Measurements from ENCODE around the gene CDK2AP2. TPM values are rescaled to one million over a fixed set of nuclear protein-coding genes. Genes with fewer than 3 reads are reported as not detected.
"Not testable (repeated sequence)": the region's sequence is repeated elsewhere in the genome, so short reads cannot be mapped to it uniquely, and the experiment has no call there.

CDK2AP2 gene
- polyA plus RNA-seq, 6 donors from 2014 or later: 87.4 to 161 (median 111) TPM

DNA sequence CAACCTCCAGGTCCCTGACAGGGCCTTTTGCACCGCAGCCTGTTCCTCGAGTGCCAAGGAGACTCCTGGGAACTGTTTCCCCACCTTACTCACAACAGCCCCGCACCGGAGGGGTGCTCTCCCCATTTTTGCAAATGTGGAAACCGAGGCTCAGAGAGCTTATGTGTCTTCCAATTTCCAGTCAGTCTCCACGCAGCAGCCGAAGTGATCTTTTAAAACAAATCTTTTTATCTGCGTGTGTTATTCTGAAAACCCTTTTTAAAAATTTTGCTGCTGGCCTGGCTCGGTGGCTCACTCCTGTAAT, 38.5 kb downstream of the CDK2AP2 start:
- Mint-ChIP-seq H3K27me3 (no peaks in the 10 kb centered on the region), H3K36me3 (no peaks in the 10 kb centered on the region), H3K4me3 (peak overlapping the region; percentile 77 to 97 (median 91)), H3K9me3 (no peaks in the 10 kb centered on the region), H3K27ac (peak overlapping the region in 5 of 6 donors; percentile 49 to 89 (median 70)), H3K4me1 (peaks cover 39 to 51% (median 44%) of the 10 kb centered on the region in 3 donors)
- no peak for ATAC-seq (ENCODE audit: low read depth in 2 of 2)
- no peak for DNase-seq

DNA sequence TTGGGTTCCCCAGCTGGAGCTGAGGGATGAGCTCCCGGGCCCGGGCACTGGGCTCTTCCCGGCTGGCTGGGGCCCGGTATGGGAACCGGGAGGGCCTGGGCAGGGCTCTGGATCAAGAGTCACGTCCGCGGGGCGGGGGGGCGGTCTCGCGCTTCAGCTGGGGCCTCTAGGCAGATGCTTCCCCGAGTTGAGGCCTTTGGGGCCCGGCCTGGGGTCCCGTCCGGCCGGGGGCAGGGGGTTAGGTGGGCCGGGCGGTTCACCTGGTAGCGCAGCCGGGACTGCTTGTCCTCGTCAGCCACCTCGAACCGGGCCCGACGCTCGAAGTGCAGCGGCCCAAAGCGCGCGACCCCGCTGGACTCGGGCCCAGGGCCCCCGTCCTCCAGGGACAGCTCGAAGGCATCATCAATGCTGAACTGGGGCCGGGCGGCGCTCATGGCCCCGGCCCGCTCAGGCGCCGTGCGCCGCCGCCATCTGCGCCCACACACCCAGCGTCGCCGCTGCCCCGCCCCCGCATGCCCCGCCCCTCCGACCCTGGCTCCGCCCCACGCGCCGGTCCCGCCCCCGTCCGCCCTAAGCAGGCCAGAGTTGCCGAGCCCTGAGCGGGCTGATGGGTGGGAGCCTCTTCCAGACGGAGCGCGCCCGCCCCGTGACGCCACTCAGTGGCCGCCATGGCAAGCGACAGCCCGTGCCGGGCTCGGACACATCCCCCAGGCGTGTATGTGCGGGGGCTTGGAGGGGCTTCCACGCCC, 39.0 kb downstream of the CDK2AP2 start, which contains the start of gene TMEM134:
TMEM134 (minus strand) TSS at position 493 of the 749 bp plus-strand sequence; CDS start at position 434, 59 bp downstream.
- Mint-ChIP-seq H3K27ac (peak within 1 kb of the TSS; percentile 39 to 94 (median 90)), H3K36me3 (no peaks in the 10 kb centered on the region), H3K27me3 (no peaks in the 10 kb centered on the region), H3K4me1 (peaks cover 39 to 54% (median 49%) of the 10 kb centered on the region in 3 donors), H3K4me3 (peak within 1 kb of the TSS; percentile 89 to 97 (median 94)), H3K9me3 (no peaks in the 10 kb centered on the region)
- peak; percentile 84 for DNase-seq
- peak; percentile 70 to 73 for ATAC-seq (ENCODE audit: low read depth in 2 of 2)

GRCh38 chr11:67468456-67468758, 39.6 kb downstream of the CDK2AP2 start:
- ATAC-seq (ENCODE audit: low read depth in 2 of 2): no peak
- Mint-ChIP-seq H3K4me1 (peaks cover 39 to 54% (median 53%) of the 10 kb centered on the region in 3 donors), H3K27me3 (no peaks in the 10 kb centered on the region), H3K36me3 (no peaks in the 10 kb centered on the region), H3K4me3 (peak overlapping the region; percentile 89 to 97 (median 94)), H3K27ac (peak overlapping the region in 5 of 6 donors; percentile 39 to 94 (median 92)), H3K9me3 (no peaks in the 10 kb centered on the region)
- DNase-seq: no peak

DNA sequence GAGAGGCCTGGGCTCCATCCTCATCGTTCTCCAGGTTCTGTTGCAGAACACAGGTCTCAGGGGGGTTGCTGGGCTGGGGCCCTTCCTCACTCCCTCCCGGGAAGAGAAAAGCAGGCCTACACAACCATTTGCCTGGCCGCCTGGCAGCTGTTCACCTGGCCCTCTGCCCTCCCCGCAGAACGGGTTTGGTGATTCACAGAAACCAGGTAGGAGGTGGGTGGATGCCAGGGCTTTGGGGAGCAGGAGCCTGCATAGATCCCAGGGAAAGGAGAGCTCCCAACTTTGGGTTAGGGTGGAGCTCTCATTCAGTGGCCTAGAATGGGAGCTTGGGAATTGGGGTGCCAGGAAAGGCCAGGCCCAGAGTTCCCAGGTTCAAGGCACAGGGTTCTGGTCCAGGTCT, 39.9 kb downstream of the CDK2AP2 start:
- ATAC-seq (ENCODE audit: low read depth in 2 of 2): no peak
- no peak for DNase-seq
- Mint-ChIP-seq H3K4me3 (peak overlapping the region; percentile 89 to 97 (median 94)), H3K9me3 (no peaks in the 10 kb centered on the region), H3K27me3 (no peaks in the 10 kb centered on the region), H3K27ac (peak overlapping the region in 3 of 6 donors; percentile 89 to 94 (median 94)), H3K36me3 (no peaks in the 10 kb centered on the region), H3K4me1 (peaks cover 39 to 57% (median 56%) of the 10 kb centered on the region in 3 donors)

DNA sequence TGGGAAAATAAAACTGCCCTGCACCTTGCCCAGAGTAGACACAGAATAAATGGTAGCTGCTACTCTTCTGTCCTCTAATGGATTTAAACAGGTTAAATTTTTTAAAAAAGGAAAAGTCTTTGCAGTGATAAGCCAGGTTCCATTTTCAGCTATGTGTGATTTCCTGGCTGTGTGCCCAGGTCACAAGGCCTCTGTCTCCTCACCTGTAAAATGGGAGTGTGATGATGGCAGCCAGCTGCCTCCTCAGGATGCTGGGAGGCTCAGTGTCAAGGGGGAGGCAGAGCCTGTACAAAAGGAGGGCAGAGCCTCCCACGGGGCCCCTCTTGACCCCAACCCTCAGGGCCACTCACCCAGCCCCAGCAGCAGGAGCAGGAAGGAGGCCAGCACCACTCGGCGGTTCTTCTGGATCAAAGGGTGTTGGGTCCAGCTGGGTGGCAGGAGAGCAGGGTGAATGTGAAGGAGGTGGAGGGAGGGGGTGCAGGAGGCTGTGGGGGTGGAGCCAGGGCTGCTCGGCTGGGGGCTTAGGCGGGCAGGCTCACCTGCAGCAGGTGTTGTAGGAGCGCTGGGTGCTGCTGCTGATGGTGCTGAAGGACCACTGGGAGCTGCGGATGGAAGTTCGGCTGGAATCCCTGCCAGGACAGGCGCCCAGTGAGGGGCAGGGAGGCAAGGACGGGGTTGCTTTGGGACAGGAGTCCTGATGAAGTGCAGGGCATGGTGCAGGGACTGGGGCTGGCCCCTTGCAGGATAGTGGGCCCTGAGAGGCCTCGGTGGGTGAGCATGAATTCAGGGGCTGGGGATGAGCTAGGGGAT, 40.8 kb downstream of the CDK2AP2 start:
- Mint-ChIP-seq H3K27me3 (no peaks in the 10 kb centered on the region), H3K4me3 (peak overlapping the region; percentile 89 to 97 (median 94)), H3K4me1 (peaks cover 39 to 62% (median 60%) of the 10 kb centered on the region in 3 donors), H3K36me3 (no peaks in the 10 kb centered on the region), H3K27ac (peak overlapping the region in 5 of 6 donors; percentile 42 to 94 (median 67)), H3K9me3 (no peaks in the 10 kb centered on the region)
- no peak for ATAC-seq (ENCODE audit: low read depth in 2 of 2)
- no peak for DNase-seq

DNA sequence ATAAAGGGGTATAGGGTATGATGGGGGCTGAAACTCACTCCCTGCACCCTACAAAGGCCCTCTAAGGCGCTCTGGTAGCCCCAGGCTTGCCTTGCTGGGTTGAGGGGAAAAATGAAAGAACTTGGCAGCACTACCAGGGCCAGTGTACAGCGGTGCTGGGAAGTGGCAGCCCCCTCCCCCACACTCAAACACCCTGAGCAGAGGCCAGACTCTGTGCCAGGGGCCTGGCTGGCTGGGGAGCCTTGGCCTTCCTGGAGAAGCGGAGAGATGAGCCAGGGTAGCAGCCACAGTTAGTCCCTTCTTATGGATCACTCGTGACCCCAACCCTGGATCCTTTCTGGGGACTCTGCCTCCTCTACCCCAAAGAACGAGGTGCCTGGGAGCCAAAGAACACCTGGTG, 41.6 kb downstream of the CDK2AP2 start:
- H3K9me3 Mint-ChIP-seq: no peaks in the 10 kb centered on the region
- DNase-seq (no peak), ATAC-seq (ENCODE audit: low read depth in 2 of 2) (no peak)
- peak overlapping the region in 6 of 8 donors; percentile 51 to 93 (median 76) for H3K4me3 Mint-ChIP-seq
- H3K36me3 Mint-ChIP-seq: no peaks in the 10 kb centered on the region
- no peaks in the 10 kb centered on the region for H3K27me3 Mint-ChIP-seq
- H3K4me1 Mint-ChIP-seq: peaks cover 33 to 62% (median 52%) of the 10 kb centered on the region in 3 donors
- peak overlapping the region in 1 of 6 donors; percentile 89 for H3K27ac Mint-ChIP-seq

DNA sequence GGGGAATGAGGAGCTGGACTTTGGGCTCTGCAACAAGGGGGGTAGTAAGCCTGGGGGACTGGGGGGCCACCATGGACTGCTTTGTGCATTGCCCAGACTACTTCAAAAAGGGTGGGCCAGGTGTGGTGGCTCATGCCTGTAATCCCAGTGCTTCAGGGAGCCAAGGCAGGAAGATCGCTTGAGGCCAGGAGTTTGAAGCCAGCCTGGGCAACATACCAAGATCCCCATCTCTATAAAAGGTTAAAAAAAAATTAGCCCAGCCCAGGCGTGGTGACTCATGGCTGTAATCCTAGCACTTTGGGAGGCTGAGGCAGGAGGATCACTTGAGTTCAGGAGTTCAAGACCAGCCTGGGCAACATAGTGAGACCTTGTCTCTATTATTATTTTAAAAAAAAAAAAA, 42.4 kb downstream of the CDK2AP2 start:
- not testable (repeated sequence) for H3K36me3 Mint-ChIP-seq; ATAC-seq (ENCODE audit: low read depth in 2 of 2); H3K27me3 Mint-ChIP-seq; DNase-seq; H3K9me3 Mint-ChIP-seq
- Mint-ChIP-seq H3K4me1 (peaks cover 32 to 67% (median 55%) of the 10 kb centered on the region in 3 donors), H3K4me3 (peak overlapping the region; percentile 88 to 95 (median 92)), H3K27ac (peak overlapping the region; percentile 32 to 94 (median 78))

DNA sequence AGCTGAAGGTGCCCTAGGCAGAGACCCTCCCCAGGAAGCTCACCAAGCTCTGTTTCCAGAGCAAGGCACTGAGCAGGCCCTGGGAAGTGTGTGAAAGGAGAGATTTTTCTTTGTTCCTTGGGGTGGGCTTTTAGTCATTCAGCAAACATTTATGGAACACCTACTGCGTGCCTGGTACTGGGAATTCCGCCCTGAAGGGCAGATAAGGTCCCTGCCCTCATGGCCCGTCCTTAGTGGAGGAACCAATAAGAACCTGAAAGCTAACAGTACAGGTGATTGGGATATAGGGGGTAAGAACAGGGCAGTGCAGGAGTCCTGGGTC, 42.8 kb downstream of the CDK2AP2 start:
- Mint-ChIP-seq H3K9me3 (no peaks in the 10 kb centered on the region), H3K4me1 (peaks cover 33 to 67% (median 56%) of the 10 kb centered on the region in 3 donors), H3K4me3 (peak overlapping the region; percentile 88 to 95 (median 92)), H3K27ac (peak overlapping the region; percentile 15 to 94 (median 92)), H3K27me3 (no peaks in the 10 kb centered on the region), H3K36me3 (peaks cover 0 to 5% of the 10 kb centered on the region in 2 donors)
- DNase-seq (no peak), ATAC-seq (ENCODE audit: low read depth in 2 of 2) (no peak)

DNA sequence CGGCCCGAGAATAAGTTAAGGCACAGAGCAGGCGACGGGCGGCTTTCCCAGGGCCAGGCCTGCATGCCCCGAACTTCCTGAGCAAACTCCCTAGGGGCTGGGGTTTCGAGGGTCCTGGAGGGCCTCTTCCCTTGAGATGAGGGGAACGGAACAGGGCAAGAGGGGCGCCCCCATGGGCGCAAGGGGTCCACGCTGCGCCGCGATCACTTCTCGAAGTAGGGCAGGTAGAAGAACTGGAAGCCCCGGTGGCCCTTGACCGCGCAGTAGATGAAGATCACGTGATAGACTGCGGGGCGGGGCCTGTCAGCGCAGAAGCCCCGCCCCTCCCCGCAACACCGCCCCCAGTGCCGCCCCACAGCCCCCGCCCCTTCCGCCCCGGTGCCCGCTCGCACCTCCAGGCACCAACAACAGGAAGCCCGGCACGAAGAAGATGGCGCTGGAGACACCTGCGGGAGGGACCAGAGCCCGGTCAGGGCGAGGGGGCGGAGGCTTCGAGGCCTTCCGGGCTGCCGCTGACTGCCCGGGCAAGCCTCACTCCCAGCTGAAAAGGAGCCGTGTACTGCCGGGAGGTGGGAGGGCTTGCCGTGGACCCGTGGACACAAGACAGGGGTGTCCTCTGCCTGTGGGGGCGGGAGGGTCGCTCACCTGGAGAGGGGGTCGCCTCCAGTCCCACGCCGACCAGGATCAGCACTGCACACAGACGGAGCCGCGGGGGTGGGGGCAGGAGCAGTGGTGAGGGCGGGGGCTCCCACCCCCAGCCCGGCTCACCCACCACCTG, 43.4 kb downstream of the CDK2AP2 start:
- H3K4me1 Mint-ChIP-seq: peaks cover 38 to 67% (median 61%) of the 10 kb centered on the region in 3 donors
- peak; percentile 91 for DNase-seq
- H3K36me3 Mint-ChIP-seq: peaks cover 0 to 7% of the 10 kb centered on the region in 2 donors
- peak; percentile 64 to 69 for ATAC-seq (ENCODE audit: low read depth in 2 of 2)
- no peaks in the 10 kb centered on the region for H3K27me3 Mint-ChIP-seq
- H3K9me3 Mint-ChIP-seq: no peaks in the 10 kb centered on the region
- peak overlapping the region; percentile 88 to 95 (median 92) for H3K4me3 Mint-ChIP-seq
- peak overlapping the region; percentile 82 to 95 (median 93) for H3K27ac Mint-ChIP-seq

GRCh38 chr11:67463680-67464410, 44.1 kb downstream of the CDK2AP2 start:
- Mint-ChIP-seq H3K4me1 (peaks cover 43 to 71% (median 69%) of the 10 kb centered on the region in 3 donors), H3K36me3 (peaks cover 0 to 7% of the 10 kb centered on the region in 2 donors), H3K9me3 (no peaks in the 10 kb centered on the region), H3K4me3 (peak overlapping the region; percentile 88 to 95 (median 92)), H3K27me3 (no peaks in the 10 kb centered on the region), H3K27ac (peak overlapping the region in 5 of 6 donors; percentile 11 to 95 (median 91))
- DNase-seq (no peak), ATAC-seq (ENCODE audit: low read depth in 2 of 2) (no peak)

GRCh38 chr11:67463186-67463585, 44.8 kb downstream of the CDK2AP2 start:
- Mint-ChIP-seq H3K4me1 (peaks cover 43 to 74% (median 69%) of the 10 kb centered on the region in 3 donors), H3K9me3 (no peaks in the 10 kb centered on the region), H3K36me3 (peaks cover 0 to 7% of the 10 kb centered on the region in 2 donors), H3K27ac (peak overlapping the region in 5 of 6 donors; percentile 11 to 95 (median 62)), H3K4me3 (peak overlapping the region; percentile 35 to 91 (median 65)), H3K27me3 (no peaks in the 10 kb centered on the region)
- ATAC-seq (ENCODE audit: low read depth in 2 of 2) (no peak), DNase-seq (no peak)

- Mint-ChIP-seq H3K4me1 (peaks cover 37 to 60% (median 59%) of the 10 kb centered on the region in 3 donors), H3K9me3 (no peaks in the 10 kb centered on the region), H3K27me3 (no peaks in the 10 kb centered on the region), H3K4me3 (peak overlapping the region in 3 of 8 donors; percentile 59 to 79 (median 61)), H3K27ac (peak overlapping the region in 5 of 6 donors; percentile 10 to 98 (median 83)), H3K36me3 (peaks cover 0 to 7% of the 10 kb centered on the region in 2 donors)
- ATAC-seq (ENCODE audit: low read depth in 2 of 2) (no peak), DNase-seq (no peak)
These were observed 49.7 kb downstream of the CDK2AP2 start for GRCh38 chr11:67458266-67458665.

All from naive B cell (primary cell).